GM21360 (cell line): Measurements from ENCODE around the gene CRYBA2.

Experiments used
- ATAC-seq: cut with Tn5 transposase; IDR thresholded peaks from one replicate; pipeline ENCODE4 v1.9.1; 2021; ENCODE audit warnings: mild to moderate bottlenecking, moderate library complexity; ENCODE audit not compliant: unreplicated experiment

The CRYBA2 gene

DNA sequence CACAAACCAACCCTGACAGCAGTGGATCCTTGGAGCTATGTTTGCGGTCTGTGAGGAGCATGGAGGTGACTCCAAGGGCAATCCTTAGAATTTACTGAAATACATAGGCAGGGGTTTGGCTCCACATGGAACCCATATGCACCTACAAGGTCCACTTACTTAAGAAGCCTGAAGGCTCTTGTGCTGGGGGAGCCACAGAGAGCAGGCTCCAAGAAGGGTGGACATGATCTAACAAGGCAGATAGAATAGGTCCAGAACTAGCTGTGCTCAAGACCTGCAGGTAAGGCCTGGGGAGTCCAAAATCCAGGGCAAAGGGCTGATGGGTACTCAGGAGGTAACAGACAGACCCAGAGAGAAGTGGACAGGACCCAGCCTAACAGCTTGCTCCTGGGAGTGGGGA is 34.9 kb downstream of the CRYBA2 start:
- no peak for ATAC-seq

DNA sequence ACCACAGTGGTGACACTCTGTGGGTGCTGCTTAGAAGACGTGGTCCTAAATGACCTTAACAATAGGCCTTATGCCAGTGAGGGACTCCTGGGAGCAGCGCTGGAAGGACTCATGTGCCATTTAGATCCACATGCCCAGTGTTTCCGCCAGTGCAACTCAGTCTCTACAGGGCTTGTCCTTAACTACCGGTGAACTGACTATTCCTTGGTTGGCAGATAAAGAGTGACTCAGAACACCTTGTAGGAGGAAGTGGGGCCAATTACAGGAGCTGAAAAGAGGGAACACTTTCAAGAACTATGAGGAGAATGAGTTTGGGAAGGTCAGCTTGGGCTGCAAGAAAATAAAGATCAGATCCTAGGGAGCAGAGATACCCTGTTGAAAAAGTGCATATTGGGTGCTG is 35.6 kb downstream of the CRYBA2 start:
- no peak for ATAC-seq

DNA sequence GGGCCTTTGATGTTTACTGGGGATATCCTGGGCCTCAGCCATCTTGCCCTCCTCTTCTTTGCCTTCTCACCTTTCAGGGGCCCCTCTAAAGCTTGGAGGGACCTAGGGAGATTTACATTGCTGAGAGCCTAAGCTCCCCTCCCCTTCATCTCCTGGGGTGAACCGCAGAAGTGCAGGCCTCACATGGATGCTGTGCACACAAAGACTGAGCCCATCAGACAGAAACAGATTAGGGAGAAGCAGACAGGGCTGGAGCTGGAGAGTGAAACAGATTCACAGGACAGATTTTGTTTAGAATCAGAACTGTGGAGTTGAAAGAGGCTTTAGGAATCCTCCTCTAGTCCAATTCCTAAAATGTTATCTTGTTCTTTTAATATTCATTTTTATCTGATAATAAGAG is 37.2 kb downstream of the CRYBA2 start:
- no peak for ATAC-seq

DNA sequence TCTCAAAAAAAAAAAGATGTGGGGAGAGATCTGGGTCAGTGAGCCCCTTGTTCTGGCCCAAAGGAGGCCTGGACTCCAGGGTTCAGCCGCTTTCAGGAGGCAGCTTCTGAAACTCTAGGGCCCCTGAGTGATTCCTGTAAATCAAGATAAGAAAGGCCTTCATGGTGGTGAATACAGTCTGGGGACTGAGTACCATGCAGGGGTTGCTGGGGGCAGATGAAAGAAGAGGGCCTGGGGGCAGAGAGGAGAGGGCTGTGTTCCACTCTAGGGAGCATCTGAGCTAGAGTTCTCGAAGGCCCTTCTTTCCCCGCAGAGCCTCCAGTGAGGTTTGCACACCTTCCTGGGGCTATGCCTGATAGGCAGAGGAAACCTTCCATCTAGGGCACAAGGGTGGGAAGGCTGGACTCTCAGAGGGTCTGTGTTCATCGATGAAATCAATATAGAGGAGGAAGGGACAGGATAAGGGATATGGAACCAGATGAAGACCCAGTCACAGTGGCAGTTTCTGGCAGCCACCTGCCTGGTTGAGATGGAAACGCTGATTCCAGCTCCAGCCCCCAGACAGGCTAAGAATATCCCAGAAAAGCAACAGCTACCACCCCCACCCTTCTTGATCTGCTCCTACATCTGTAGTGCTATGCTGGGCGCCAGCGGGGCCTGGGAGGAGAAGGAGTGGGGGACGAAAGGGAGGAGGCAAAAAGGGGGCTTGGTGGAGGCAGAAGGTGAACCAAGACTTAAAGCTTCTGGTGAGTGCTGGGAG is 38.5 kb downstream of the CRYBA2 start:
- ATAC-seq = no peak

DNA sequence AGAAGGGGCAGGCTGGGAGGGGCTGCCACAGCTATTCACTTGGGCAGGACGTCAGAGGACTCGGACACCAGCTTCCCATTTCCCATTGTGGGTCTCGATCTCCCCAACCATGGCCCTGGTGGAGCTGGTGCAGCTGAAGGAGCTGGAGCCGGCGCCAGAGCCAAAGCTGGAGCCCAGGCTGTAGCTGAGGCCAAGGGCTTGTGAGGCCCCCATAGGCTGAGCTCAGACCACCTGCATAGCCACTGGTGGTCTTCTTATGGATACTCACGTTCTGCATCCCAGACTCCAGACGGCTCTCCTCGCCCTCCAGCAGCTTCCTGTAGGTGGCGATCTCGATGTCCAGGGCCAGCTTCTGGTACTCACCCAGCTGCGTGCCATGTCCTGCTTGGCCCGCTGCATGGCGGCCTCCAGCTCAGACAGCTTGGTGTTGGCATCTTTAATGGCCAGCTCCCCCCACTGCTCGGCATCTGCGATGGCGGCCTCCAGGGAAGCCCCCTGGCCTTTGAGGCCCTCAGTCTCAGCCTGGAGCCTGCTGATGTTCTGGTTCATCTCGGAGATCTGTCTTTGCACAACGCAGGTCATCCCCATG is 39.8 kb downstream of the CRYBA2 start:
- no peak for ATAC-seq

DNA sequence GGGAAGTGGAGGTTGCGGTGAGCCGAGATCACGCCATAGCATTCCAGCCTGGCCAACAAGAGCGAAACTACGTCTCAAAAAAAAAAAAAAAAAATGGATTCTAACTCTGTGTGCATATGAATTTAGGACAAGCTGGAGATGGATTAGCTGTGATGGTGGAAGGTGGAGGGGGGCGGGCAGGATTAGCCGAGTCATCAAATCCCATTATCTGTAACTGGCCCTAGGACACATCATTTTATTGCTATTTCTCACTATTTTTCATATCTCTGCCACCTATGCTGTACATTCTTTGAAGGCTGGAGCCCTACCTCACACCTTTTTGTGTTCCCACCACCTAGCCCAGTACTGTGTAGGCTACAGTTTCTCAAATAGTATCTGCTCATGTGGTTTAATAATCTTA is 41.1 kb downstream of the CRYBA2 start:
- ATAC-seq = no peak

DNA sequence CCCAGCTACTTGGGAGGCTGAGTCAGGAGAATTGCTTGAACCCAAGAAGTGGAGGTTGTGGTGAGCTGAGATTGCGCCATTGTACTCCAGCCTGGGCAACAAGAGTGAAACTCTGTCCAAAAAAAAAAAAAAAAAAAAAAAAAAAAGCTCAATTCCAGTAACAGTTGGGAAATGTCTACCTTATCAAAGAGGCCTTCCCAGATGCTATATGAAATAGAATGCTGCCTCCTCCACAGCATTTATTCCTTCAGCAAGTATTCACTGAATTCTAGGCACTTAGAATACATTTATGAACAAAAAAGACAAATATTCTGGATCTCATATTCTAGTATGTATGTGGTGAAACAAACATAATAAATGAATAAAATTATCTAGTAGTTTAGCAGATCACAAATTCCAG is 46.6 kb downstream of the CRYBA2 start:
- no peak for ATAC-seq

DNA sequence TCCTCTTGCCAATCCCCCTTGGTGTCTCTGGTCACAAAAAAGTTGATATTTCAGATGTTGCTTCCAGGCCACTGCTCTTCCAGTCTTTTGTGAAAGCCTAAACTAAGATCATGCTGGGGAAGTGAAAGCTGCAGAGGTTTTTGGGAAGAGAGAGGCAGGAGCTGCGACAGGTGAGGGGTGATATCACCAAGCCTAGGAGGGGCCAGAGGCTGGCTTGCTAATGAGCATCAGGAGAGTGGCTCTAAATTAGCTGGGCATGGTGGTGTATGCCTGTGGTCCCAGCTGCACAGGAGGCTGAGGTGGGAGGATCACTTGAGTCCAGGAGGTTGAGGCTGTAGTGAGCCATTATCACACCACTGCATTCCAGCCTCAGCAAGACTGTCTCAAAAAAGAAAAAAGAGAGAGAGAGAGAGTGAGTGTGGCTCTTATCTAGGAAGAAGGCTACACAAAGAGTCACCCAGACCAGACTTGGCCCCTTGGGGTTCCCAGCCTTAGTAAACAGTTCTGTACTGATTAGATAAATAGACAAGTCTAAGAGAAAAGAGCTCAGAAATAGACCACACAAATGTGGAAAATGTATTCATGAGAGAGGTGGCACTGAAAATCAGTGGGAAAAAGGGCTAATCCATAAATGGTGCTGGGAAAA is 48.3 kb downstream of the CRYBA2 start:
- no peak for ATAC-seq
